ENCODE measurements around the gene TSC1. TPM values are rescaled to one million over a fixed set of nuclear protein-coding genes. Genes with fewer than 3 reads are reported as not detected.
"Not testable (repeated sequence)": the region's sequence is repeated elsewhere in the genome, so short reads cannot be mapped to it uniquely, and the experiment has no call there.

TSC1 gene
- total RNA-seq: 52.8 TPM
- long read RNA-seq, full-length matches to known transcripts: 4 of 22 reads
- long read RNA-seq, partial matches to known transcripts: 2 of 22 reads
- long read RNA-seq, other reads (novel, unspliced or antisense): 16 of 22 reads

- no peak for TF ChIP-seq CTCF (IDR thresholded peaks at IDR 0.05; ENCODE audit: borderline replicate concordance)
- H3K27ac ChIP-seq (replicated peaks): peak within 1 kb of the TSS; percentile 98
- H3K4me1 ChIP-seq: peaks cover 69% of the 10 kb centered on the region
- DNase-seq: peak; percentile 98
- H3K4me3 ChIP-seq: peak within 1 kb of the TSS; percentile 100
- intact Hi-C loops (cut with micrococcal nuclease): no loop called here
- no peaks in the 10 kb centered on the region for H3K9me3 ChIP-seq (replicated peaks)
- H3K27me3 ChIP-seq (ENCODE audit: low read depth): no peaks in the 10 kb centered on the region
- no peaks in the 10 kb centered on the region for H3K36me3 ChIP-seq
Observed at GRCh38 chr9:132944294-132945185, at the start of gene TSC1. Gene TSC1 (minus strand): TSS chr9:132944616. CDS start chr9:132928872, 15,744 bp downstream.

GRCh38 chr9:132993511-132993939, 49.1 kb upstream of the TSC1 start:
- TF ChIP-seq CTCF (IDR thresholded peaks at IDR 0.05; ENCODE audit: borderline replicate concordance): no peak
- H3K27me3 ChIP-seq (ENCODE audit: low read depth): peaks cover 74% of the 10 kb centered on the region
- no peaks in the 10 kb centered on the region for H3K9me3 ChIP-seq (replicated peaks)
- H3K27ac ChIP-seq (replicated peaks): no peak overlapping the region
- no peaks in the 10 kb centered on the region for H3K36me3 ChIP-seq
- intact Hi-C loops (cut with micrococcal nuclease): no loop called here
- H3K4me3 ChIP-seq: no peak overlapping the region
- no peak for DNase-seq
- H3K4me1 ChIP-seq: no peaks in the 10 kb centered on the region

GRCh38 chr9:132991351-132992300, 47.2 kb upstream of the TSC1 start:
- no peak for DNase-seq
- intact Hi-C loops (cut with micrococcal nuclease): no loop called here
- no peak overlapping the region for H3K27ac ChIP-seq (replicated peaks)

GRCh38 chr9:132990781-132991180, 46.4 kb upstream of the TSC1 start:
- peaks cover 74% of the 10 kb centered on the region for H3K27me3 ChIP-seq (ENCODE audit: low read depth)
- no peak for TF ChIP-seq CTCF (IDR thresholded peaks at IDR 0.05; ENCODE audit: borderline replicate concordance)
- intact Hi-C loops (cut with micrococcal nuclease): no loop called here
- no peak for DNase-seq
- no peak overlapping the region for H3K4me3 ChIP-seq
- no peak overlapping the region for H3K27ac ChIP-seq (replicated peaks)
- H3K4me1 ChIP-seq: peaks cover 15% of the 10 kb centered on the region
- no peaks in the 10 kb centered on the region for H3K36me3 ChIP-seq
- H3K9me3 ChIP-seq (replicated peaks): no peaks in the 10 kb centered on the region

More at GRCh38 chr9:132991351-132992300, 47.2 kb upstream of the TSC1 start:
- H3K4me1 ChIP-seq: peaks cover 7% of the 10 kb centered on the region
- H3K36me3 ChIP-seq: no peaks in the 10 kb centered on the region
- H3K9me3 ChIP-seq (replicated peaks): no peaks in the 10 kb centered on the region
- peaks cover 74% of the 10 kb centered on the region for H3K27me3 ChIP-seq (ENCODE audit: low read depth)
- no peak overlapping the region for H3K4me3 ChIP-seq
- TF ChIP-seq CTCF (IDR thresholded peaks at IDR 0.05; ENCODE audit: borderline replicate concordance): no peak

- H3K4me3 ChIP-seq: not testable (repeated sequence)
- peaks cover 76% of the 10 kb centered on the region for H3K27me3 ChIP-seq (ENCODE audit: low read depth)
Observed at GRCh38 chr9:132989998-132990557, 45.7 kb upstream of the TSC1 start.

More at GRCh38 chr9:132989998-132990557, 45.7 kb upstream of the TSC1 start:
- H3K4me1 ChIP-seq: peaks cover 18% of the 10 kb centered on the region
- H3K36me3 ChIP-seq; H3K27ac ChIP-seq (replicated peaks); intact Hi-C loops (cut with micrococcal nuclease); H3K9me3 ChIP-seq (replicated peaks); DNase-seq: not testable (repeated sequence)
